CD4-positive, alpha-beta T cell (primary cell): Measurements from ENCODE around the gene VPS13A. TPM values are rescaled to one million over a fixed set of nuclear protein-coding genes. Genes with fewer than 3 reads are reported as not detected.

Experiments used
- ATAC-seq: fragments of 200-7000 bp; cut with Tn5 transposase; one replicate; pipeline ENCODE4 v1.10.0; 2022; ENCODE audit warnings: mild to moderate bottlenecking; ENCODE audit not compliant: poor library complexity
- CTCF ChIA-PET: fragments of 350-600 bp; sonication (Branson Sonifier 250); formaldehyde crosslinking; loops from one replicate; lab custom pipeline; 2021; ENCODE audit warnings: antibody characterized with exemption, inconsistent platforms; lab: Charles Lee
- POLR2A ChIA-PET: fragments of 350-600 bp; sonication (Branson Sonifier 250); formaldehyde crosslinking; loops from one replicate; lab custom pipeline; 2021; ENCODE audit warnings: antibody characterized with exemption, inconsistent platforms; lab: Charles Lee
- DNase-seq, 14 experiments: peaks; one replicate each; pipeline ENCODE4 v3.0.0-alpha.2; 2013 to 2020; ENCODE audit warnings: mixed read lengths in 2 of 14
- H3K27ac ChIP-seq, 2 donors: one replicate each; pipeline versions ENCODE4 v1.5.1 to v1.7.0; 2013; ENCODE audit warnings: low read length in 2 of 2, low read depth in 1 of 2, mild to moderate bottlenecking in 1 of 2
- H3K27me3 ChIP-seq, 2 experiments: 1 replicate in 1 of 2; 2 replicates in 1 of 2; pipeline versions ENCODE4 v1.6.1 to v1.7.0; 2013; ENCODE audit warnings: low read length in 2 of 2, control low read depth in 1 of 2, mild to moderate bottlenecking in 1 of 2, moderate library complexity in 1 of 2; ENCODE audit not compliant: insufficient read depth in 2 of 2, control insufficient read depth in 1 of 2
- H3K36me3 ChIP-seq: one replicate; pipeline ENCODE4 v1.6.1; 2013; ENCODE audit warnings: low read length, control low read depth; ENCODE audit not compliant: insufficient read depth
- H3K4me1 ChIP-seq: one replicate; pipeline ENCODE4 v1.6.1; 2013; ENCODE audit warnings: low read length, control low read depth; ENCODE audit not compliant: insufficient read depth
- H3K4me3 ChIP-seq: one replicate; pipeline ENCODE4 v1.5.1; 2013; ENCODE audit warnings: mild to moderate bottlenecking, low read length, moderate library complexity
- H3K9me3 ChIP-seq, 2 experiments: 1 replicate in 1 of 2; 2 replicates in 1 of 2; pipeline versions ENCODE4 v1.6.1 to v1.7.0; 2013; ENCODE audit warnings: low read length in 2 of 2, mild to moderate bottlenecking in 2 of 2, control low read depth in 1 of 2, moderate library complexity in 1 of 2; ENCODE audit not compliant: control insufficient read depth in 1 of 2, insufficient read depth in 1 of 2
- H3K27ac Mint-ChIP-seq: one replicate; pipeline ENCODE4 v1.8.0; 2020; ENCODE audit warnings: mixed read lengths
- H3K27me3 Mint-ChIP-seq: one replicate; pipeline ENCODE4 v1.8.0; 2021; ENCODE audit warnings: mixed read lengths
- H3K36me3 Mint-ChIP-seq: one replicate; pipeline ENCODE4 v1.8.0; 2021; ENCODE audit warnings: low read depth, mixed read lengths
- H3K4me1 Mint-ChIP-seq: one replicate; pipeline ENCODE4 v1.8.0; 2021; ENCODE audit warnings: low read depth, mixed read lengths
- H3K4me3 Mint-ChIP-seq: one replicate; pipeline ENCODE4 v1.8.0; 2020; ENCODE audit warnings: mild to moderate bottlenecking, mixed read lengths
- H3K9me3 Mint-ChIP-seq: one replicate; pipeline ENCODE4 v1.8.0; 2020; ENCODE audit warnings: mixed read lengths
- intact Hi-C, 2 experiments: fragments of 100-400 bp; cut with DNase I in 1 of 2; cut with micrococcal nuclease in 1 of 2; formaldehyde crosslinking; loops; one replicate each; pipeline versions ENCODE4 v1.15.1 to v1.9.0; 2023 to 2025; cut with DNase I, micrococcal nuclease
- total RNA-seq, 174 experiments: library from RNA in 2 of 174; stranded (reverse) in 2 of 174; gene quantifications; one replicate each; pipeline ENCODE4 v1.2.3 and lab custom pipeline; 2021 to 2026
- TF ChIP-seq, protein P1 (sequence below): fragments of 200-600 bp; IDR thresholded peaks from one replicate; pipeline ENCODE4 v1.8.0; 2022; ENCODE audit warnings: antibody characterized with exemption, mild to moderate bottlenecking

The VPS13A gene
- total RNA-seq, 2 experiments from 2014 or later: 37.3 to 41.1 TPM

DNA sequence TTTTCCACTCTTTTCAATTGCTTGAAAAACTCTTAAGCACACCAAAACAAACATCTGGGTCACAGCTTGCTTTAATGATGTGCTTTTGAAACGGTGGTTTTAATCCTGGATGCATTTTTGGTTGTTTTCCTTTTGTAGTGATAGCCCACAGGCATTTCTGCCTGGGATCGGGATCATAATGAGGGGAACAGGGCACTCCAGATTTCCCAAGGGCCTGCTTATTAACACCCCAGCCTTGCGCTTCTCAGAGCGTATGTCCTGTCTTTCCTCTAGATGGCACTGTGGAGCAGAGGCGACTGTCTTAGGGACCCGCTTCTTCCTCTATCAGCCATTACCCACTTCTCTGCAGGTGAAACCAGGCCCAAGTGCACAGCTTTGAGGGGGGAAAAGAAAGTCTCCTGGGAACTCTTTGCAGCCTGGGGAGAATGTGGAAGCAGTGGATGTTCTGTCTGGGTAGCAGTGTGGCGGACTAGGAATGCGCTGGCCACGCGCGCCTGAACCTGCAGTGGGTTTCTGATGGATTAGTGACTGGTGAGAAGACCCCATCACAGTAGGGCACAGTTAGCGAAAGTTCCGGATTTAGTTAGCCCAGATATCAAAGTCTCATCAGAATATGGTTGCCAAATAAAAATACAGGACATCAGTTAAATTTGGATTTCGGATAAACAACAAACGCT, 280.7 kb downstream of the VPS13A start:
- Mint-ChIP-seq H3K9me3 (no peaks in the 10 kb centered on the region), H3K4me3 (no peak overlapping the region), H3K27me3 (no peaks in the 10 kb centered on the region), H3K36me3 (no peaks in the 10 kb centered on the region), H3K4me1 (peaks cover 29% of the 10 kb centered on the region), H3K27ac (no peak overlapping the region)
- Histone ChIP-seq H3K9me3 (no peaks in the 10 kb centered on the region), H3K4me1 (peaks cover 8% of the 10 kb centered on the region), H3K27me3 (no peaks in the 10 kb centered on the region), H3K4me3 (no peak overlapping the region), H3K36me3 (no peaks in the 10 kb centered on the region), H3K27ac (no peak overlapping the region)
- peak; percentile 80 for ATAC-seq
- peak; percentile 37 to 80 (median 50) for DNase-seq
- TF ChIP-seq, protein P1, sequence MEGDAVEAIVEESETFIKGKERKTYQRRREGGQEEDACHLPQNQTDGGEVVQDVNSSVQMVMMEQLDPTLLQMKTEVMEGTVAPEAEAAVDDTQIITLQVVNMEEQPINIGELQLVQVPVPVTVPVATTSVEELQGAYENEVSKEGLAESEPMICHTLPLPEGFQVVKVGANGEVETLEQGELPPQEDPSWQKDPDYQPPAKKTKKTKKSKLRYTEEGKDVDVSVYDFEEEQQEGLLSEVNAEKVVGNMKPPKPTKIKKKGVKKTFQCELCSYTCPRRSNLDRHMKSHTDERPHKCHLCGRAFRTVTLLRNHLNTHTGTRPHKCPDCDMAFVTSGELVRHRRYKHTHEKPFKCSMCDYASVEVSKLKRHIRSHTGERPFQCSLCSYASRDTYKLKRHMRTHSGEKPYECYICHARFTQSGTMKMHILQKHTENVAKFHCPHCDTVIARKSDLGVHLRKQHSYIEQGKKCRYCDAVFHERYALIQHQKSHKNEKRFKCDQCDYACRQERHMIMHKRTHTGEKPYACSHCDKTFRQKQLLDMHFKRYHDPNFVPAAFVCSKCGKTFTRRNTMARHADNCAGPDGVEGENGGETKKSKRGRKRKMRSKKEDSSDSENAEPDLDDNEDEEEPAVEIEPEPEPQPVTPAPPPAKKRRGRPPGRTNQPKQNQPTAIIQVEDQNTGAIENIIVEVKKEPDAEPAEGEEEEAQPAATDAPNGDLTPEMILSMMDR: peak; percentile 81
- intact Hi-C loops: loop anchor here (1.0 to 10.0 kb wide), 5 partner anchors 288 to 757 kb away; no protein-coding TSS in a partner anchor
- ChIA-PET CTCF (interaction anchor here (0.8 to 2.9 kb wide), 9 partner anchors 10 to 884 kb away, joined by 3 to 12 read pairs (median 4); no protein-coding TSS in a partner anchor), POLR2A (interaction anchor here (0.9 to 1.3 kb wide), 2 partner anchors 9 to 17 kb away, joined by 3 to 5 read pairs; no protein-coding TSS in a partner anchor)

- no peaks in the 10 kb centered on the region for H3K9me3 ChIP-seq
- no peak overlapping the region for H3K27ac ChIP-seq
- no peaks in the 10 kb centered on the region for H3K4me1 ChIP-seq
- Mint-ChIP-seq H3K27me3 (no peaks in the 10 kb centered on the region), H3K4me3 (no peak overlapping the region), H3K27ac (no peak overlapping the region), H3K9me3 (no peaks in the 10 kb centered on the region), H3K4me1 (peaks cover 10% of the 10 kb centered on the region), H3K36me3 (no peaks in the 10 kb centered on the region)
- DNase-seq (no peak), ATAC-seq (no peak)
- no peak overlapping the region for H3K4me3 ChIP-seq
- intact Hi-C loops: no loop called here
- ChIA-PET POLR2A (no interaction called here), CTCF (no interaction called here)
- no peaks in the 10 kb centered on the region for H3K27me3 ChIP-seq
- TF ChIP-seq, protein P1: no peak
- H3K36me3 ChIP-seq: no peaks in the 10 kb centered on the region
Observed at GRCh38 chr9:77460938-77461337, 283.6 kb downstream of the VPS13A start.

- Histone ChIP-seq H3K27ac (no peak overlapping the region), H3K4me1 (no peaks in the 10 kb centered on the region), H3K4me3 (no peak overlapping the region), H3K36me3 (no peaks in the 10 kb centered on the region), H3K27me3 (no peaks in the 10 kb centered on the region), H3K9me3 (no peaks in the 10 kb centered on the region)
- no peak overlapping the region for H3K4me3 Mint-ChIP-seq
- no peak overlapping the region for H3K27ac Mint-ChIP-seq
- TF ChIP-seq, protein P1: no peak
- H3K9me3 Mint-ChIP-seq: no peaks in the 10 kb centered on the region
- intact Hi-C loops: no loop called here
- no peaks in the 10 kb centered on the region for H3K27me3 Mint-ChIP-seq
- POLR2A ChIA-PET: no interaction called here
- DNase-seq (no peak), ATAC-seq (no peak)
- peaks cover 7% of the 10 kb centered on the region for H3K4me1 Mint-ChIP-seq
- H3K36me3 Mint-ChIP-seq: no peaks in the 10 kb centered on the region
- CTCF ChIA-PET: no interaction called here
Observed at GRCh38 chr9:77462066-77462465, 284.7 kb downstream of the VPS13A start.
